ENCODE results near the gene GMCL2. TPM values are rescaled to one million over a fixed set of nuclear protein-coding genes. Genes with fewer than 3 reads are reported as not detected.
A peak's percentile ranks its signal among the peaks of the same experiment; 100 is the strongest.

The GMCL2 gene
- total and polyA plus RNA-seq, 9 donors = not detected

- intact Hi-C loops (cut with DNase I) = loop anchor here in 3 of 4 donors (5.0 to 10.0 kb wide), 2 partner anchors 85 to 558 kb away; partner anchors contain the start of gene B4GALT7 (in 1 of the 3)
- H3K36me3 ChIP-seq = no peaks in the 10 kb centered on the region
These were observed 24.7 kb downstream of the GMCL2 start for GRCh38 chr5:178162481-178162880.

DNA sequence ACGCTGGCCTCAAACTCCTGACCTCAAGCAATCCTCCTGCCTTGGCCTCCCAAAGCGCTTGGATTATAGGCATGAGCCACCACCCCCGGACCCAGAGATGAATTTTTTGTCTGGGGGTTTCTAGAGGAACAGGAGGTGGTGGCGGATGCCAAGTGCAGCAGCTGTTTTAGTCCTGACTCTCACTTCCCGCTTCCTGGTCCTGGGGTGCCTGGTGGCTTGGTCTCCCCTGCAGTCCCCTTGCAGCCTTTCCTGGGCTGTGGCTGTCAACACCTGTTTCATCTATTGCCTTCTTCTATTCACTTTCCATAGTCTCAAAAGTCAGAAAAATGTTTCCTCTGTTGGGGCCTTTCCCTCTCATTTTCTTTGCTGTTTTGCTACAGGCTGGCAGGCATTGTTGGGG, 27.0 kb downstream of the GMCL2 start:
- no peaks in the 10 kb centered on the region for H3K36me3 ChIP-seq
- no peaks in the 10 kb centered on the region for H3K9me3 ChIP-seq
- WGBS, 3 donors = 83 to 90% (median 86%) methylated on average over 5 of the region's 5 CpGs
- no peak overlapping the region for H3K27ac ChIP-seq
- no peak for DNase-seq
- H3K27me3 ChIP-seq = no peaks in the 10 kb centered on the region
- H3K4me3 ChIP-seq = no peak overlapping the region
- peaks cover 2% of the 10 kb centered on the region for H3K4me1 ChIP-seq (ENCODE audit: insufficient read depth)
- TF ChIP-seq POLR2A (IDR thresholded peaks at IDR 0.05) (no peak), CTCF (IDR thresholded peaks at IDR 0.05) (no peak), EP300 (IDR thresholded peaks at IDR 0.05) (no peak)
- intact Hi-C loops (cut with DNase I) = loop anchor here in 3 of 4 donors (5.0 to 10.0 kb wide), 2 partner anchors 83 to 555 kb away; partner anchors contain the start of gene B4GALT7 (in 1 of the 3)

More at GRCh38 chr5:178162481-178162880, 24.7 kb downstream of the GMCL2 start:
- TF ChIP-seq POLR2A (IDR thresholded peaks at IDR 0.05) = no peak
- TF ChIP-seq EP300 (IDR thresholded peaks at IDR 0.05) = no peak
- TF ChIP-seq CTCF (IDR thresholded peaks at IDR 0.05) = no peak
- no peak overlapping the region for H3K4me3 ChIP-seq
- H3K9me3 ChIP-seq = no peaks in the 10 kb centered on the region
- WGBS, 3 donors = 79 to 82% (median 79%) methylated on average over 9 of the region's 9 CpGs
- no peak overlapping the region for H3K27ac ChIP-seq
- H3K27me3 ChIP-seq = no peaks in the 10 kb centered on the region
- no peak for DNase-seq
- H3K4me1 ChIP-seq (ENCODE audit: insufficient read depth) = peaks cover 2% of the 10 kb centered on the region

GRCh38 chr5:178155065-178155464, 32.1 kb downstream of the GMCL2 start:
- no peaks in the 10 kb centered on the region for H3K27me3 ChIP-seq
- no peaks in the 10 kb centered on the region for H3K9me3 ChIP-seq
- intact Hi-C loops (cut with DNase I) = no loop called here
- no peak for DNase-seq
- H3K4me3 ChIP-seq = no peak overlapping the region
- TF ChIP-seq POLR2A (IDR thresholded peaks at IDR 0.05) = no peak
- no peak for TF ChIP-seq CTCF (IDR thresholded peaks at IDR 0.05)
- no peak for TF ChIP-seq EP300 (IDR thresholded peaks at IDR 0.05)
- H3K36me3 ChIP-seq = no peaks in the 10 kb centered on the region
- no peak overlapping the region for H3K27ac ChIP-seq
- WGBS, 3 donors = 61 to 72% (median 65%) methylated on average over 8 of the region's 8 CpGs
- H3K4me1 ChIP-seq (ENCODE audit: insufficient read depth) = peaks cover 8% of the 10 kb centered on the region

DNA sequence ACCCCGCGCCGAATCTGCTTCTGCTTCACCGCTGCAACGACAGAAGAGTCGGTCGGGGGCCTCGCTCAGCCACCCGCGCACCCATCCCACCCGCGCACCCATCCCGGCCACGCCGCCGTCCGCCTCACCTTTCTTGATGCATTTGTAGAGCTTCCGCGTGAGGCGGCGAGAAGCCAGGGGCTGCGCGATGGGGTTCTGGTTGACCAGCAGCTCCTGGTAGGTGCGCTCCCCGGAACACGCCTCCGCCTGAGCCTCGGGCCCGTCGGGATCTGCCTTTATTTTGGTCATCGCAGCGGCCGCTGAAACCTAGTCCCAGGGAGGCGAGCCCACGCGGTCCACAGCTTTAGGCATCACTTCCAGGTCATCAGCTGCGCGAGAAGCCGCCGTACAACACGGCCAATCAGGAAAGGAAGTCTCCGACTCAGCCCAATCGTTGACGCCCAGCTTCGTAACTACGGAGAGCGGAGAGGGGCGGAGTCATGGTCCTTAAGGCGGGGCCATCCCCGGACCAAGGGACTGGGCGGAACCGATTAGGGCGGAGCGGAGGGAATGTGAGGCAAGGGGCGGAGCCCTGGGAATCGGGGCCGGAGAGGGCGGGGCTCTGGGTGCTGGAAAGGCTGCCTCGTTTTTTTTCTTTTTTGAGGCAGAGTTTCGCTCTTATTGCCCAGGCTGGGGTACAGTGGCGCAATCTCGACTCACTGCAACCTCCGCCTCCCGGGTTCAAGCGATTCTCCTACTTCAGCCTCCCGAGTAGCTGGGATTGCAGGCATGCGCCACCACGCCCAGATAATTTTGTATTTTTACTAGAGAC, 33.4 kb downstream of the GMCL2 start, which contains the start of gene NHP2:
Gene NHP2, minus strand, starts transcription at position 356 of the 811 bp plus-strand sequence. Its CDS starts 68 bp downstream, at position 288.
- peaks cover 8% of the 10 kb centered on the region for H3K4me1 ChIP-seq (ENCODE audit: insufficient read depth)
- DNase-seq = peak; percentile 98 to 100 (median 99)
- no peaks in the 10 kb centered on the region for H3K36me3 ChIP-seq
- WGBS, 3 donors = 1 to 2% (median 2%) methylated on average over 64 to 68 of the region's 68 CpGs
- H3K9me3 ChIP-seq = no peaks in the 10 kb centered on the region
- intact Hi-C loops (cut with DNase I) = no loop called here
- peak within 1 kb of the TSS in 1 of 2 donors; percentile 51 for H3K27ac ChIP-seq
- no peaks in the 10 kb centered on the region for H3K27me3 ChIP-seq
- H3K4me3 ChIP-seq = peak within 1 kb of the TSS; percentile 69
- TF ChIP-seq EP300 (IDR thresholded peaks at IDR 0.05) (peak; percentile 80), CTCF (IDR thresholded peaks at IDR 0.05) (no peak)

Data from ovary (tissue), 9 donors.